ENCODE results near the gene RAVER1. TPM values are rescaled to one million over a fixed set of nuclear protein-coding genes. Genes with fewer than 3 reads are reported as not detected.

Gene RAVER1
- total and polyA plus RNA-seq, 10 of the 15 experiments (the other 5 are each of a cell fraction or from before 2014, with no cell fraction given): 0.03 to 87.0 (median 12.1) TPM

- H3K79me2 ChIP-seq (ENCODE audit: control insufficient read depth, insufficient read depth, low read length): no peaks in the 10 kb centered on the region
- DNase-seq (ENCODE audit: low read depth, low spot score) (no peak), FAIRE-seq (no peak), ATAC-seq (no peak)
- no TSS peak for BruUV-seq (replicated peaks)
- peak overlapping the region; percentile 63 for H3K4me3 ChIP-seq
- H3K36me3 ChIP-seq (ENCODE audit: control insufficient read depth in 2 of 2, insufficient read depth in 2 of 2, low read length in 1 of 2): no peaks in the 10 kb centered on the region; a peak in 1 of 4 replicates
- RAD21 ChIA-PET (ENCODE audit: unreplicated experiment): no interaction called here
- TF ChIP-seq TBL1XR1 (IDR thresholded peaks at IDR 0.05; ENCODE audit: low read depth, low read length): no peak
- no peak for TF ChIP-seq IRF4 (IDR thresholded peaks at IDR 0.05; ENCODE audit: low read depth, low read length)
- no peak for TF ChIP-seq SMARCA5 (IDR thresholded peaks at IDR 0.05)
- TF ChIP-seq RAD21 (IDR thresholded peaks at IDR 0.05; ENCODE audit: insufficient read depth, low read depth, low read length): no peak
- TF ChIP-seq MTA3 (IDR thresholded peaks at IDR 0.05; ENCODE audit: borderline replicate concordance, low read length): no peak
- TF ChIP-seq ZBTB33 (IDR thresholded peaks at IDR 0.05): no peak
- no peak for TF ChIP-seq ZNF274 (IDR thresholded peaks at IDR 0.05; ENCODE audit: insufficient read depth, insufficient read length)
- TF ChIP-seq SRF (IDR thresholded peaks at IDR 0.05; ENCODE audit: low read depth in 2 of 2, low read length in 2 of 2): no peak
- TF ChIP-seq ETV6 (conservative IDR thresholded peaks at IDR 0.05 in 1 of 2, IDR thresholded peaks at IDR 0.05 in 1 of 2; ENCODE audit: borderline replicate concordance in 1 of 2, low read depth in 1 of 2): no peak
- TF ChIP-seq CBX5 (IDR thresholded peaks at IDR 0.05; ENCODE audit: low read depth): no peak
- no peak for TF ChIP-seq RB1 (IDR thresholded peaks at IDR 0.05; ENCODE audit: borderline replicate concordance)
- TF ChIP-seq BCL3 (IDR thresholded peaks at IDR 0.05; ENCODE audit: borderline replicate concordance, insufficient read depth, low read depth, low read length, poor library complexity, severe bottlenecking): no peak
- CTCF ChIA-PET: interaction anchor here (0.7 to 1.8 kb wide), 3 partner anchors 18 to 74 kb away, joined by 3 to 7 read pairs (median 5); no protein-coding TSS in a partner anchor
- H3K9me3 ChIP-seq (replicated peaks; ENCODE audit: control insufficient read depth, insufficient read depth, low read length): no peaks in the 10 kb centered on the region; the same call in 2 of the 3 replicates
- peak overlapping the region; percentile 98 for H3K4me2 ChIP-seq (ENCODE audit: control insufficient read depth, insufficient read depth)
- no peak overlapping the region for H3K9ac ChIP-seq (ENCODE audit: control insufficient read depth, insufficient read depth, low read length)
- in situ Hi-C loops (cut with MboI) (no loop called here), intact Hi-C loops (cut with micrococcal nuclease; ENCODE audit: unreplicated experiment) (no loop called here)
- WGBS (ENCODE audit: insufficient coverage, insufficient replicate concordance, low lambda C conversion rate, missing lambda C conversion rate): 43% methylated on average over 56 of the region's 56 CpGs
- peaks cover 46% of the 10 kb centered on the region for H3K4me1 ChIP-seq (ENCODE audit: control insufficient read depth, insufficient read depth, low read length)
- no peak overlapping the region for H3K27ac ChIP-seq (ENCODE audit: control insufficient read depth, insufficient read depth)
- H3K27me3 ChIP-seq (replicated peaks in 1 of 2; ENCODE audit: control insufficient read depth in 2 of 2, insufficient read depth in 2 of 2, low read length in 1 of 2): peaks cover 3 to 16% of the 10 kb centered on the region in 2 experiments
- no peaks in the 10 kb centered on the region for H4K20me1 ChIP-seq (ENCODE audit: control insufficient read depth, insufficient read depth)
- POLR2A ChIA-PET: interaction anchor here (0.6 to 1.2 kb wide), 2 partner anchors 13 to 19 kb away, joined by 3 to 4 read pairs; no protein-coding TSS in a partner anchor
- H2AFZ ChIP-seq (ENCODE audit: control insufficient read depth, low read depth, low read length): peak overlapping the region; percentile 50; the same call in 1 of the 2 replicates
- SMC1A ChIA-PET (ENCODE audit: uncharacterized antibody, unreplicated experiment): interaction anchor here (1.2 to 1.8 kb wide), 2 partner anchors 19 to 22 kb away, joined by 3 to 14 read pairs; partner anchors contain the start of gene ICAM1
Observed at GRCh38 chr19:10292789-10293636, 40.3 kb downstream of the RAVER1 start.

Measured in GM12878 (cell line).